ENCODE data around the gene TTC23. TPM values are rescaled to one million over a fixed set of nuclear protein-coding genes. Genes with fewer than 3 reads are reported as not detected.

Gene TTC23
- total RNA-seq, 1 donor from 2014 or later, result 45.3 TPM

DNA sequence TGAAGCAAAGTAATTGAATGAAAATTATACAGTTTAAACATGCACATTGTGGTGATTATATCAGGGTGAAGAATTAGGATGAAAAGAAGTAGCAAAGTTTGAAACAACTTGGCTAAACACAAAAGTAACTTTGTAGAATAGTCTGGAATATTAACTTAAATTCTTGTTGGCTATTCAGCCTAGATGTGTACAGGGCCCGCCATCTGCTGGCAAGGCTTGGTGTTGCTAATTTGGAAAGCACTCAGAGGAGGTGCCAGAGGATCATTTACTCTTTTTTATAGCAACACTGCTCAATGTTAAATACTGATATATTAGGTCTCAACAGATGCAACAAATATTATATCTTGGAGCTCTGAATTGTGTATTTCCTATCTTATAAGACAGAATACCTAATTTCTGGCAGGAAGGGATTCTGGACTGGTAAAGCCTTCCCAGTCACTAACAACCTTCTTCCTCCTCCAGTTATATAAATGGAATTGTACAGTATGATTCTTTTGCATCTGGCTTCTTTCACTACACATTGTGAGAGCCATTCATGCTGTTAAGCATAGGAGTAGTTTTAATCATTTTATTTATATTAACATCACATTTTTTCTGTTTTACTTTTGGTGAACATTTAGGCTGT is 36.1 kb downstream of the TTC23 start:
- no peaks in the 10 kb centered on the region for H3K27me3 Mint-ChIP-seq (ENCODE audit: insufficient read depth, low read depth)
- H3K36me3 ChIP-seq, result no peaks in the 10 kb centered on the region
- no peak overlapping the region for H3K9ac ChIP-seq
- peak; percentile 74 for DNase-seq (ENCODE audit: low spot score)
- no peak overlapping the region for H3K27ac Mint-ChIP-seq
- no peaks in the 10 kb centered on the region for H3K9me3 ChIP-seq (ENCODE audit: low read depth)
- no peaks in the 10 kb centered on the region for H3K4me1 ChIP-seq
- H3K79me2 ChIP-seq (ENCODE audit: low read depth), result no peaks in the 10 kb centered on the region
- no peaks in the 10 kb centered on the region for H3F3A ChIP-seq (ENCODE audit: low read depth)
- no peaks in the 10 kb centered on the region for H4K20me1 ChIP-seq (ENCODE audit: low read depth)
- H2AFZ ChIP-seq (replicated peaks), result no peak overlapping the region
- TF ChIP-seq, protein P1, sequence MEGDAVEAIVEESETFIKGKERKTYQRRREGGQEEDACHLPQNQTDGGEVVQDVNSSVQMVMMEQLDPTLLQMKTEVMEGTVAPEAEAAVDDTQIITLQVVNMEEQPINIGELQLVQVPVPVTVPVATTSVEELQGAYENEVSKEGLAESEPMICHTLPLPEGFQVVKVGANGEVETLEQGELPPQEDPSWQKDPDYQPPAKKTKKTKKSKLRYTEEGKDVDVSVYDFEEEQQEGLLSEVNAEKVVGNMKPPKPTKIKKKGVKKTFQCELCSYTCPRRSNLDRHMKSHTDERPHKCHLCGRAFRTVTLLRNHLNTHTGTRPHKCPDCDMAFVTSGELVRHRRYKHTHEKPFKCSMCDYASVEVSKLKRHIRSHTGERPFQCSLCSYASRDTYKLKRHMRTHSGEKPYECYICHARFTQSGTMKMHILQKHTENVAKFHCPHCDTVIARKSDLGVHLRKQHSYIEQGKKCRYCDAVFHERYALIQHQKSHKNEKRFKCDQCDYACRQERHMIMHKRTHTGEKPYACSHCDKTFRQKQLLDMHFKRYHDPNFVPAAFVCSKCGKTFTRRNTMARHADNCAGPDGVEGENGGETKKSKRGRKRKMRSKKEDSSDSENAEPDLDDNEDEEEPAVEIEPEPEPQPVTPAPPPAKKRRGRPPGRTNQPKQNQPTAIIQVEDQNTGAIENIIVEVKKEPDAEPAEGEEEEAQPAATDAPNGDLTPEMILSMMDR (IDR thresholded peaks at IDR 0.05), result peak; percentile 96
- no peak for TF ChIP-seq EZH2 (IDR thresholded peaks at IDR 0.05)
- peaks cover 11% of the 10 kb centered on the region for H3K36me3 Mint-ChIP-seq
- H3K27ac ChIP-seq, result no peak overlapping the region
- H3K27me3 ChIP-seq, result no peaks in the 10 kb centered on the region
- no peaks in the 10 kb centered on the region for H3K9me3 Mint-ChIP-seq
- H3K4me1 Mint-ChIP-seq, result no peaks in the 10 kb centered on the region
- H3K4me3 Mint-ChIP-seq, result no peak overlapping the region
- H3K4me3 ChIP-seq, result no peak overlapping the region
- H3K4me2 ChIP-seq, result no peak overlapping the region

GRCh38 chr15:99212406-99212805 is 37.0 kb downstream of the TTC23 start:
- H3K27me3 ChIP-seq, result no peaks in the 10 kb centered on the region

GRCh38 chr15:99211926-99212325 is 37.5 kb downstream of the TTC23 start:
- no peaks in the 10 kb centered on the region for H4K20me1 ChIP-seq (ENCODE audit: low read depth)
- no peak overlapping the region for H3K4me3 ChIP-seq
- H3K9ac ChIP-seq, result no peak overlapping the region
- TF ChIP-seq EZH2phosphoT487 (IDR thresholded peaks at IDR 0.05) (no peak), EZH2 (IDR thresholded peaks at IDR 0.05) (no peak)
- TF ChIP-seq, protein P1 (IDR thresholded peaks at IDR 0.05), result no peak
- no peaks in the 10 kb centered on the region for H3K9me3 ChIP-seq (ENCODE audit: low read depth)
- no peaks in the 10 kb centered on the region for H3F3A ChIP-seq (ENCODE audit: low read depth)
- no peaks in the 10 kb centered on the region for H3K79me2 ChIP-seq (ENCODE audit: low read depth)
- Mint-ChIP-seq H3K36me3 (peaks cover 6% of the 10 kb centered on the region), H3K9me3 (no peaks in the 10 kb centered on the region), H3K4me3 (no peak overlapping the region), H3K27ac (no peak overlapping the region), H3K4me1 (no peaks in the 10 kb centered on the region), H3K27me3 (ENCODE audit: insufficient read depth, low read depth) (no peaks in the 10 kb centered on the region)
- H2AFZ ChIP-seq (replicated peaks), result no peak overlapping the region
- no peaks in the 10 kb centered on the region for H3K36me3 ChIP-seq
- no peak overlapping the region for H3K4me2 ChIP-seq
- H3K27ac ChIP-seq, result no peak overlapping the region
- H3K27me3 ChIP-seq, result no peaks in the 10 kb centered on the region
- no peaks in the 10 kb centered on the region for H3K4me1 ChIP-seq
- DNase-seq (ENCODE audit: low spot score), result no peak

More at GRCh38 chr15:99212406-99212805, 37.0 kb downstream of the TTC23 start:
- TF ChIP-seq, protein P1 (IDR thresholded peaks at IDR 0.05), result no peak
- TF ChIP-seq EZH2phosphoT487 (IDR thresholded peaks at IDR 0.05) (no peak), EZH2 (IDR thresholded peaks at IDR 0.05) (no peak)
- Histone ChIP-seq H3K36me3 (no peaks in the 10 kb centered on the region), H3K27ac (no peak overlapping the region), H3K9ac (no peak overlapping the region), H2AFZ (replicated peaks) (no peak overlapping the region), H3K4me3 (no peak overlapping the region), H3K79me2 (ENCODE audit: low read depth) (no peaks in the 10 kb centered on the region), H3K4me1 (no peaks in the 10 kb centered on the region), H3K9me3 (ENCODE audit: low read depth) (no peaks in the 10 kb centered on the region), H3K4me2 (no peak overlapping the region), H4K20me1 (ENCODE audit: low read depth) (no peaks in the 10 kb centered on the region), H3F3A (ENCODE audit: low read depth) (no peaks in the 10 kb centered on the region)
- Mint-ChIP-seq H3K27ac (no peak overlapping the region), H3K9me3 (no peaks in the 10 kb centered on the region), H3K36me3 (peaks cover 7% of the 10 kb centered on the region), H3K4me1 (no peaks in the 10 kb centered on the region), H3K4me3 (no peak overlapping the region), H3K27me3 (ENCODE audit: insufficient read depth, low read depth) (no peaks in the 10 kb centered on the region)
- DNase-seq (ENCODE audit: low spot score), result no peak

All from neural progenitor cell (in vitro differentiated cells).